GM13977 (cell line): ENCODE measurements around the gene CD7.

Experiments
- DNase-seq: peaks from one replicate; pipeline ENCODE4 v3.0.0; 2012; ENCODE audit warnings: low spot score
- CTCF ChIP-seq: IDR thresholded peaks from 2 replicates; pipeline ENCODE4 v1.5.1; 2012; ENCODE audit warnings: mild to moderate bottlenecking, control low read depth; ENCODE audit not compliant: insufficient read depth; ENCODE audit errors: extremely low read depth, missing control alignments
- in situ Hi-C: fragments of 300-500 bp; cut with MboI; formaldehyde crosslinking; loops from one replicate; pipeline ENCODE4 v1.12.0; 2022; ENCODE audit warnings: low sequenced_read_pairs, low pct_unique_long_range_greater_than_20kb, mixed read lengths, inconsistent platforms; ENCODE audit not compliant: unreplicated experiment

Gene CD7

DNA sequence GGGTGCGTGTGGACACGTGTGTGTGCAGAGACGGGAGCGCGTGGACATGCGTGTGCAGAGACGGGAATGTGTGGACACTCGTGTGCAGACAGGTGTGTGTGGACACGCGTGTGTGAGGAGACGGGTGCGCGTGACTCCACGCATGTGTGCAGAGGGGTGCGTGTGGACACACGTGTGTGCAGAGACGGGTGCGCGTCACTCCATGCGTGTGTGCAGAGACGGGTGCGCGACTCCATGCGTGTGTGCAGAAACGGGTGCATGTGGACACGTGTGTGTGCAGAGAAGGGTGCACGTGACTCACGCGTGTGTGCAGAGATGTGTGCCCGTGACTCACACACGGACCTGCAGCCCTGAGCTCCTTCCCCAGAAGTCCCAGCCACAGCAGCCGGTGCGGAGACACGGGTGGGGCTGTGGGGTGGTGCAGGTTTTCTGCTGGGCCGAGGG is 2.2 kb upstream of the CD7 start:
- no peak for DNase-seq
- TF ChIP-seq CTCF: no peak
- in situ Hi-C loops: no loop called here

DNA sequence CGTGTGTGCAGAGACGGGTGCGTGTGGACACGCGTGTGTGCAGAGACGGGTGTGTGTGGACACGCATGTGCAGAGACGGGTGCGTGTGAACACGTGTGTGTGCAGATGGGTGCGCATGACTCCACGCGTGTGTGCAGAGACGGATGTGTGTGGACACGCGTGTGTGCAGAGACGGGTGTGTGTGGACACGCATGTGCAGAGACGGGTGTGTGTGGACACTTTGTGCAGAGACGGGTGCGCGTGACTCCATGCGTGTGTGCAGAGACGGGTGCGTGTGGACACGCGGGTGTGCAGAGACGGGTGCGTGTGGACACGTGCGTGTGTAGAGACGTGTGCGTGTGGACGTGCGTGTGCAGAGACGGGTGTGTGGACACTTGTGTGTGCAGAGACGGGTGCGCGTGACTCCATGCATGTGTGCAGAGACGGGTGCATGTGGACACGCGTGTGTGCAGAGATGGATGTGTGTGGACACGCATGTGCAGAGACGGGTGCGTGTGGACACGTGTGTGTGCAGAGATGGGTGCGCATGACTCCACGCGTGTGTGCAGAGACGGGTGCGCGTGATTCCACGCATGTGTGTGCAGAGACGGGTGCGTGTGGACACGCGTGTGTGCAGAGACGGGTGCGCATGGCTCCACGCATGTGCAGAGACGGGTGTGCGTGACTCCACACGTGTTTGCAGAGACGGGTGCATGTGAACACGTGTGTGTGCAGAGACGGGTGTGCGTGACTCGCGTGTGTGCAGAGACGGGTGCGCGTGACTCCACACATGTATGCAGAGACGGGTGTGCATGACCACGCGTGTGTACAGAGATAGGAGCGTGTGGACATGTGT is 1.6 kb upstream of the CD7 start:
- in situ Hi-C loops: no loop called here
- no peak for TF ChIP-seq CTCF
- DNase-seq: no peak

DNA sequence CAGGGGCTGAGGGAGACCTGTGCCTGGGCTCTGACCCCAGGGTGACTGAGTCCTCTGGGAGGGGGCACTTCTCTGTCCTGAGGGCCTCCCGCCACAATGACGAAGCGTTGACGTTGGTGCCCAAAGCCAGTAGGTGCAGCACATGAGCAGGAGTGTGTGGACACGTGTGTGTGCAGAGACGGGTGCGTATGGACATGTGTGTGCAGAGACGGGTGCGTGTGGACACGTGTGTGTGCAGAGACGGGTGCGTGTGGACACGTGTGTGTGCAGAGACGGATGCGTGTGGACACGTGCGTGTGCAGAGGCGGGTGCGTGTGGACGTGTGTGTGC is 726 bp upstream of the CD7 start:
- in situ Hi-C loops: no loop called here
- no peak for DNase-seq
- no peak for TF ChIP-seq CTCF

DNA sequence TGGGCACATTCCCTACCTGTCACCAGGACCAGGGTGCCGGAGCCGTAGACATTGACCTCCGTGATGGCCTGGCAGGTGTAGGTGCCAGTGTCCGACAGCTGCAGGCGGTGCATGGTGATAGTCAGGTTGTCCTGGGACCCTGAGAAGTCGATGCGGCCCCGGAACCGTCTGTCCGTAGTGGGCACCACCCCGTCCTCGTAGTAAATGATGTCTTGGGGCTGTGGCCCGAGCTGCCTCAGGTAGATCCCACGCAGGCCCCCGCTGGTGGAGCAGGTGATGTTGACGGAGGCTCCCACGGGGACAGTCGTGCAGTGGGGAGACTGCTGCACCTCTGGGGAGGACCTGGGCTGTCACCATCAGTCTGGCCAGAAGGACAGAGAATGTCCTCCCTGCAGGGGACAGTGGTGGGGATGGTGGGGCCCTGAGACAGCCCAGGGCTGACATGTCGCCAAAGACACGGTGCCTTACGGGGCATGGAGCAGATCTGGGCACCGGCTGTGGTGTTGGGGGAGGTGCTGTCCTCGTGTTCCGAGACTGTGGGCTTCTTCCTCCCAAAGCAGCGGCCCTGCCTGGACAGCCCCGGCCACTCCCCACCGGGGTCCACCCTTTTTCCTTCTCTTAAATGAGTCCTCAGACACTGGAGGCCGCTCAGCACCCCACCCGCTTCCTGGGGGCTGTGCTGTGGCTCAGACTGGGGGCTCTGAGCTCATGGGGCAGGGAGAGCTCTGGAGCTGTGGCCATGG is 586 bp downstream of the CD7 start:
- in situ Hi-C loops: no loop called here
- no peak for DNase-seq
- no peak for TF ChIP-seq CTCF

DNA sequence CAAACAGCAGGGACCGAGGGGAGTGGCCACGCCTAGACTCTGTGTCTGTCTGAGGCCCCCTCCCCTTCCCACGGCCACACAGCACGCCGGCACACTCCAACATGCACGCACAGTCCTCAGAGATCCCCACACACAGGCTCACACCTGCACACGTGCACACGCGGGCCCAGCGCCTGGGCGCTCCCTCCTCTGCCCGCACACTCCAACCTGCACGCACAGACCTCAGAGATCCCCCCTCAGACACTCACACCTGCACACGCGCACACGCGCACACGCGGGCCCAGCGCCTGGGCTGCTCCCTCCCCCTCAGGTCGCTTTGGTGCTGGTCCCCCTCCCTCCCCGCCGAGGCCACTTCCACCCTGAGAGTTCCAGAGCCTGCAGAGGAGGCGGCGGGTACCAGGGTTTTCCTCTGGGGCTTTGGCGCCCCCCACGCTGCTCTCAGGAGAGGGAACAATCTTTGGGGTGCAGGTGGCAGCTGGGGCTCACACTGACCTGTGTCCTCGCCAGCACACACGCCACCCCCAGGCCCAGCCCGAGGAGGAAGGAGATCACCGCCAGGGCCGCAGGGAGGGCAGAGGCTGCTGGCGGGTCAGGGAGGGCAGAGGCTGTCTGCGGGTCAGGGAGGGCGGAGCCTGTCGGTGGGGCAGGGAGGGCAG is 1.6 kb downstream of the CD7 start:
- in situ Hi-C loops: no loop called here
- no peak for DNase-seq

More for the DNA sequence above, 1.6 kb downstream of the CD7 start:
- no peak for TF ChIP-seq CTCF
